ENCODE results near the gene TMC7. TPM values are rescaled to one million over a fixed set of nuclear protein-coding genes. Genes with fewer than 3 reads are reported as not detected.
"Not testable (repeated sequence)": the region's sequence is repeated elsewhere in the genome, so short reads cannot be mapped to it uniquely, and the experiment has no call there.

The TMC7 gene
- total RNA-seq = 18.6 TPM

DNA sequence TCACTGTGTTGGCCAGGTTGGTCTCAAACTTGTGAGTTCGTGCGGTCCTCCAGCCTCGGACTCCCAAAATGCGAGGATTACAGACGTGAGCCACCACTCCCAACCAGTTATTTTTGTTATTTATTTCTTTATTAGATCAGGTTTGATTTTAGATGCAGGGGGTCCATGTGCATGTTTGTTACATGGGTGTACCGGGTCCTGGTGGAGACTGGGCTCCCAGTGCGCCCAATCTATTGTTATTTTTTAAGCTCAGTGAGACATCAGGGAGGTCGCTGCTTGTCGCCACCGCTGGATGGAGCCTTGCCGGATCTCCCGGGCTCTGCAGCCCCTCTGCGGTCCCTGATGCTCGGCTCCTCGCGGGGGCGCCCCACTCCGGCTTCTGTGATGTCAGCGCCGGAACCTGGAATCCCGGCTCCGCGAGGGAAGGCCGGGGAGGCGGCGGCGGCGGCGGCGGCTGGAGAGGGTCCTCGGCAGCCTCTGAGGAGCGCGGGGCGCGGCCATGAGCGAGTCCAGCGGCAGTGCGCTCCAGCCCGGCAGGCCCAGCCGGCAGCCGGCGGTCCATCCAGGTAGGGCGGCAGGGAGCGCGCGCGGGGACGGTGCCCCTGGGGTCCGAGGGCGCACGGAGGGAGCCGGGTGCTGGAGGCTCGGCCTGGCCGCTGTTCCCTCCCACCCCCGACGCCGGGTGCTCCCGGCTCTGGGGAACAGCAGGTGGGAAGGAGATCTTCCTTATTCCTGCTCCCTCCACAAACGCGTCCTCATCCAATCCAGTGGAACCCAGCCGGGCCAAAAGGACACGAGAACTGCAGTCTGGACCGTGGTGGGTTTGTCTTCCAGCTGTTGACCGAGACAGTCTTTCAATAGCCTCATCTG lies at the start of gene TMC7:
TSS of gene TMC7 (plus strand) at position 370 of the 870 bp plus-strand sequence. CDS start at position 500, 130 bp downstream.
- DNase-seq (ENCODE audit: low spot score) = peak; percentile 90

DNA sequence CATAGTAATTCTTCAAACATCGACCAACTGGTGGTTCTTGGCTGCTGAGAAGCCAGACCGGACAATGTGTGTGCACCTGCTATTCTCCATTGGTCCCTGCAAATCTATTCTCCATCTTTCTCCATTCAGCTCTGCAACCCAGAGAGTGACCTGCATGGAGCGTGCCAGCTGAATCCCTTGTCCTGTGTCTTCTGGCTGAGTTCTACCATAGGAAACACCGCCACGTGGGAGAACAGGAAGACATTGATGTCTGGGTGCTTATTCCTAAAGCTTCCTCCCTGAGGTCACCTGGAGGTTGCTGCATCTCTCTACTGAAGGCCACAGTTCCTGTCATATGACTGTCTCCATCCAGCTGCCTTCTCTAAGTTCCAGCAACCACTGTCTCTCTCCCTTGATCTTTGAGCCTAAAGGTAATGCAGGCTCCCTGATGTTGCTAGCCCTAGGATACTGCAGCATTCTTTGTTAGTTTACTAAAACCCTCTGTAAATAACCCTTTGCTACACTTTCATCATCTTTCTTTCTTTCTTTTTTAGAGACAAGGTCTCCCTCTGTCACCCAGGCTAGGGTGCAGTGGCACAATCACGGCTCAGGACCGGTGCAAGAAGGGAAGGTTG lies 46.9 kb upstream of the TMC7 start:
- DNase-seq (ENCODE audit: low spot score) = no peak

- no peak for DNase-seq (ENCODE audit: low spot score)
Observed at GRCh38 chr16:18937390-18937789, 46.3 kb upstream of the TMC7 start.

DNA sequence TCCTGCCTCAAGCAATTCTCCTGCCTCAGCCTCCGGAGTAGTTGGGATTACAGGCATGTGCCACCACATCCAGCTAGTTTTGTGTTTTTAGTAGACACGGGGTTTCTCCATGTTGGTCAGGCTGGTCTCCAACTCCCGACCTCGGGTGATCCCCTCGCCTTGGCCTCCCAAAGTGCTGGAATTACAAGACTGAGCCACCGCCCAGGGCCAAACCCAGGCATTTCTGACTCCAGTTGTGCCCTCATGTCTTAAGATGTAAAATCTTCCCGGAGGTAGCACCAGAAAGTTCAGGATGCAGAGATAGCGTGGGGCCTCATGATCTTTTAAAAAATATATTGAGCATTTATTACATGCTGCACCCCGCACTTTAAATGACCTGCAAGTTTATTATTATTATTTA lies 44.7 kb upstream of the TMC7 start:
- DNase-seq (ENCODE audit: low spot score) = no peak

DNA sequence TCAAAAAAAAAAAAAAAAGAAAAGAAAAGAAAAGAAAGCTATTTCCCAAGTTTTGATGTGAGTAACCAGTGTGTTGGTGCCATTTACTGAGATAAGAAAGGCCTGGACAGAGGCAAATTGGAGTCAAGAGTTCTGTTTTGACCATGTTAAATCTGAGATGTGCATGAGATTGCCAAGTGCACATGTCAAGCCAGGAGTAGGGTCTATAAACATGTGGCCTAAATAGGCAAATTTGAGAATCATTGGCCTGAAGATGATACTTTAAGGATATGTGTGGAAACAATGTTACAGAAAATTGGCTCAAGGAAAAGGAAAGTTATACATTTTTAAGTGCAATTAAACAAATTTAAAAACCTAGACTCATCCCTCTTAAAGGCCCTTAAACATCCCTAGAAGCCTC lies 42.3 kb upstream of the TMC7 start:
- DNase-seq (ENCODE audit: low spot score) = no peak

DNA sequence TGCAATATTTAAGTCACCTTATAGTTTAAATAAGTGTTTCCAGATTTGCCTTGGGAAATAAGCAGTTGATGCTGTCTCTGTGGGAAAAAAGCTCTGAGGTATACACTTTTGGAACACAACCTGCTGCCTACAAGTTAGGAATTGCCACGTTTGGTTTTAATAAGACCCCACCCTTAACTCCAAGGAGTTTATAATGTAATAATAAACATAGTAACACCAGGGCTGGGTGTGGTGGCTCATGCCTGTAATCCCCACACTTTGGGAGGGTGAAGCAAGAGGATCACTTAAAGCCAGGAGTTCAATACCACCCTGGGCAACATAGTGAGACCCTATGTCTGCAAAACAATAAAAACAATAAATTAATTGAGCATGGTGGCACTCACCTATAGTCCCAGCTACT lies 41.7 kb upstream of the TMC7 start:
- no peak for DNase-seq (ENCODE audit: low spot score)

- no peak for DNase-seq (ENCODE audit: low spot score)
Observed at GRCh38 chr16:18943414-18943813, 40.3 kb upstream of the TMC7 start.

DNA sequence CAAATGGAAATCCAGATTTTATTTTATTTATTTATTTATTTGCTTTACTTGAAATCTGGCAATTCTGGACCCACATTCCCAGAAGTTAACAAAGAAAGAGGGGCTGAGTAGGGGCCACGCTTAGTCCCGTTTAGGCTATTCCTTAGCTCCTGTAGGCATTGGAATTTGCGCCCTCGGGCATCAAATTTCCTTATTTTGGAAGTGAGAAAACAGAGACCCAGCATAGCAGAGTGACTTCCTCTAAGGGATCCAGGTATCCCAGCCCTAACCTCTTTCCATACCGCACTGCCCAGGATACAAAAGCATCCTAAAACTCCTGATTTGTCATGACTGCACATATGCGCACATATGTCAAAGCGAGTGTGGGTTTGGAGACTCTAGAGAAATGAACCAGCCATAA lies 38.5 kb upstream of the TMC7 start:
- no peak for DNase-seq (ENCODE audit: low spot score)

- no peak for DNase-seq (ENCODE audit: low spot score)
Observed at GRCh38 chr16:18948372-18949020, 35.2 kb upstream of the TMC7 start.

GRCh38 chr16:18950469-18951185 lies 33.1 kb upstream of the TMC7 start:
- DNase-seq (ENCODE audit: low spot score) = no peak

DNA sequence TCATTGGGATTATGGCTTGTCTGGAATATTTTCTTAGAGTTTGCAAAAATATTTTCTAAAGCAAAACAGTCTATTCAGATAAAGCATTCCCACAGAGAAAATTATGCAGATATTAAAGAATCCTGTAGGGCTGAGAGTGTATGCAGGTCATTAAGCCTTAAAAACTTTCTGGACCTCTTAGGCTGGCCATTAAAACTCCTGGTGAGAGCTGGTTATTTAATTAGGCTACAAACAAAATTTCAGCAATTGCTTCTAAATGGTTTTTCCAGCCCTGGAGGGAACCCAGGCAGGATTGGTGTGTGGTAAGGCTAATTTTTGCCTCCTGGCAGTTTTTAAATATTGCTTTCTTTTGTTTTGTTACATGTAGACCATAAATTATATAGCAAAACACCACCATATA lies 30.2 kb upstream of the TMC7 start:
- no peak for DNase-seq (ENCODE audit: low spot score)

- not testable (repeated sequence) for DNase-seq (ENCODE audit: low spot score)
Observed at GRCh38 chr16:18955874-18956580, 27.7 kb upstream of the TMC7 start.

DNA sequence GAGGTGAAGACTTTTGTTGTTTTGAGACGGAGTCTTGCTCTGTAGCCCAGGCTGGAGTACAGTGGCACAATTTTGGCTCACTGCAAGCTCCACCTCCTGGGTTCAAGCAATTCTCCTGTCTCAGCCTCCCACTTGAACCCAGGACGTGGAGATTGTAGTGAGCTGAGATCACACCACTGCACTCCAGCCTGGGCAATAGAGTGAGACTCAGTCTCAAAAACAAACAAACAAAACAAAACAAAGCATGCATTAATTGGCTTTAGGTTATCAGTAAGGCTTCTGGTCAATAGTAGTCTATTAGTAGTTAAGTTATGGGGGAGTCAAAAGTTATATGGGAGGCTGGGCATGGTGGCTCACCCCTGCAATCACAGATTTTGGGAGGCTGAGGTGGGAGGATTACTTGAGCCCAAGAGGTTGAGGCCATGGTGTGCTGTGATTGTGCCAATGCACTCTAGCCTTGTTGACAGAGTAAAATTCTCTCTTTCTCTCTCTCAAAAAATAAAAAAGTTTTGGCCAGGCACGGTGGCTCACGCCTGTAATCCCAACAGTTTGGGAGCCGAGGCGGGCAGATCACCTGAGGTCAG lies 27.0 kb upstream of the TMC7 start:
- not testable (repeated sequence) for DNase-seq (ENCODE audit: low spot score)

- DNase-seq (ENCODE audit: low spot score) = no peak
Observed at GRCh38 chr16:18958621-18959029, 25.1 kb upstream of the TMC7 start.

DNA sequence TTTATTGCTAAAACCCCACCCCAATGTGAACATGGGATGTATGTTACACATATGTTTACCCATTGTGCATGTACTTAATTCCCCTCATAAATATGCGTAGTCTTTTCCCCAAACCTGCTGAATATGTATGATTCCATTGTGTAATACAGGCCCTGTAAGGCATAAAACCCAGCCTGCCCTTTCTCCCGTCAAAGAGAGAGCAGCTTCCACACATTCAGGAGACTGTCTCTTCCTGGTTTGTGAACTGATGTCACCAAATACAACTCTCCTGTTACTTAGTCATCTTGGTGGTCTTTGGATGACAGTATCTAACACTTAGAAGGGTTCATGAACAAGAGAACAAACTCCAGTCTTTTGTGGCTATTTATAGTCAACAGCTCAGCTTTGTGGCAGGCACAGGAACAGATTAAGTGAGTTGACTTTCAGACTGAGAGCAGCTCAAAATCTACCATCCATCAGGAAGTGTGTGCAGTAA lies 24.7 kb upstream of the TMC7 start:
- no peak for DNase-seq (ENCODE audit: low spot score)

DNA sequence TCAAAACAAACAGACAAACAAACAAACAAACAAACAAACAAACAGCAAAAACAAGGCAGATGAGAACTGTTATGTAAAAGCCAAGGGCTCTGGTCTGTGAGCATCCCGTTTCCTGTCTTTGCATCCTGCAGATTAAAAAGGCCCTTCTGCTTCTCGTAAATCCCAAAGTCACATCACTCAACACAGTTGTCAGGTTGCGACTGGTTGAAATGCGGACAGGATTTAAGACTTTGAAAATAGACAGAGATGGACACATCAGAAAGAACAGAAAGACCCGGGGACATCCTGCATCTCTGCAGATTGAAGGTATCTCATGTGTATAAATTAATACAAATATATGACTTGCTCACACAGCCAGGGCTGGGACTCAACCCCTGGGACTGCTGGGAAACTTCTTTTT lies 18.2 kb upstream of the TMC7 start:
- DNase-seq (ENCODE audit: low spot score) = no peak

DNA sequence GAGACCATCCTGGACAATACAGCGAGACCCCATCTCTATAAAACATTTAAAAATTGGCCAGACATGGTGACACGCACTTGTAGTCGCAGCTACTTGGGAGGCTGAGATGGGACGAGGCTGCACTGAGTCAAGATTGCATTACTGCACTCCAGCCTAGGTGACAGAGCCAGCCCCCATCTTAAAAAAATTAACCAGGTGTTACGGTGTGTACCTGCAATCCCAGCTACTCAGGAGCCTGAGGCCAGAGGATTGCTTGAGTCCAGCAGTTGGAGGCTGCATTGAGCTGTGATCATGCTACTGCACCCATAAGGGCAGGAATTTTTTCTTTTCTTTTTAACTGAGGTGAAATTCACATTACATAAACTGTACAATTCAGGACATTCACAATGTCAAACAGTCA lies 16.9 kb upstream of the TMC7 start:
- DNase-seq (ENCODE audit: low spot score) = no peak

DNA sequence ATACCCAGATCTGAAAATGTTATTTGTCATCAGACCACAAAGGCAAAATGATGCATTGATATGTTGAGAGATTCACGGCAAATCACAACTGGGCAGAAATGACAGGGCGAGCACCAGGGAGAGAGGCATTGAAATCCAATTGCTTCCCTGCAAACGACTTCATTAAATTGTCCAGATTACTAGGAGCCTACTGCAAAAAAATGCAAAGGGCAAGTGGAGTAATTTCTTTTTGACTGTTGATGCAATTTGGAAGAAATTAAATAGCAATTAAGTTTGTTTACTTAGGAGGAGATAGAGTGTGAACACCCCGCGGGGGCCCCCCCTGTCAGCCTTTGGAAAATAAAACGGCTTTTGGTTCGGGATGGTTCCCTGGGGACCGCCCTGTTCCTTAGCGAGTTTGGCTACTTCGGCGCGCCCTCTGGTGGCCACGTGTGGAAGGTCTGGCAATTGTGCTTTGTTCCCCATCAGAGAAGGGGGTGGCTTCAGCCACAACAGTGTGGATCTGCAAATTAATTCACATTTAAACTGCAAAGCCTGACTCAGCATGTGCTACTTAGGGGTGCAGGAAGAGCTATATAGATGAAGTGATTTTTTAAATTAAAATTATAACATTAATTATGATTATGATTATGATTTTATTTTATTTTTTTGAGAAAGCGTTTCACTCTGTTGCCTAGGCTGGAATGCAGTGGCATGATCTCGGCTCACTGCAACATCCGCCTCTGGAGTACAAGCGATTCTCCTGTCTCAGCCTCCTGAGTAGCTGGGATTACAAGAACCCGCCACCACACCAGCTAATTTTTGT lies 14.5 kb upstream of the TMC7 start:
- peak; percentile 87 for DNase-seq (ENCODE audit: low spot score)

- no peak for DNase-seq (ENCODE audit: low spot score)
Observed at GRCh38 chr16:18969855-18970240, 13.9 kb upstream of the TMC7 start.

DNA sequence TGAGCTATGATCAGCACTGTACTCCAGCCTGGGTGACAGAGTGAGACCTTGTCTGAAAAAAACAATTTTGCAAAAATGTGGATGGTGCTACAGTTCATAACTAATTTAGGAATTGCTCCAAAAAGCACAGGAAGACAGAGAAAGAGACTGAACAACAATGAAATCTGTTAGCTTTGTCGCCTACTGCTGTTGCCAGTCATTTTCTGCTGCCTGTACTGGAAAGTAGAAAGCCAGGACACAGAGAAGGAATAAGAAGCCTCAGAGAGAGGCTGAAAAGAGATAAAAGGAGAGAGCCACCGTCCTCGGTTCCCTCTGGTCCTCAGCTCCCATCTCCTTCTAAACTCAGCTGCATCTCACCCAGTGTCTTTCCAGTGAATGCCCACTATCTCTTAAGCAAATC lies 8.6 kb upstream of the TMC7 start:
- no peak for DNase-seq (ENCODE audit: low spot score)

Data from ureter (tissue), 1 donor.